CD4-positive, alpha-beta T cell (primary cell): ENCODE results near the gene TRIM60. TPM values are rescaled to one million over a fixed set of nuclear protein-coding genes. Genes with fewer than 3 reads are reported as not detected.

Experiments used
- ATAC-seq: fragments of 200-7000 bp; cut with Tn5 transposase; one replicate; pipeline ENCODE4 v1.10.0; 2022; ENCODE audit warnings: mild to moderate bottlenecking; ENCODE audit not compliant: poor library complexity
- CTCF ChIA-PET: fragments of 350-600 bp; sonication (Branson Sonifier 250); formaldehyde crosslinking; loops from one replicate; lab custom pipeline; 2021; ENCODE audit warnings: antibody characterized with exemption, inconsistent platforms; lab: Charles Lee
- POLR2A ChIA-PET: fragments of 350-600 bp; sonication (Branson Sonifier 250); formaldehyde crosslinking; loops from one replicate; lab custom pipeline; 2021; ENCODE audit warnings: antibody characterized with exemption, inconsistent platforms; lab: Charles Lee
- DNase-seq, 14 experiments: peaks; one replicate each; pipeline ENCODE4 v3.0.0-alpha.2; 2013 to 2020; ENCODE audit warnings: mixed read lengths in 2 of 14
- H3K27ac ChIP-seq, 2 donors: one replicate each; pipeline versions ENCODE4 v1.5.1 to v1.7.0; 2013; ENCODE audit warnings: low read length in 2 of 2, low read depth in 1 of 2, mild to moderate bottlenecking in 1 of 2
- H3K27me3 ChIP-seq, 2 experiments: 1 replicate in 1 of 2; 2 replicates in 1 of 2; pipeline versions ENCODE4 v1.6.1 to v1.7.0; 2013; ENCODE audit warnings: low read length in 2 of 2, control low read depth in 1 of 2, mild to moderate bottlenecking in 1 of 2, moderate library complexity in 1 of 2; ENCODE audit not compliant: insufficient read depth in 2 of 2, control insufficient read depth in 1 of 2
- H3K36me3 ChIP-seq: one replicate; pipeline ENCODE4 v1.6.1; 2013; ENCODE audit warnings: low read length, control low read depth; ENCODE audit not compliant: insufficient read depth
- H3K4me1 ChIP-seq: one replicate; pipeline ENCODE4 v1.6.1; 2013; ENCODE audit warnings: low read length, control low read depth; ENCODE audit not compliant: insufficient read depth
- H3K4me3 ChIP-seq: one replicate; pipeline ENCODE4 v1.5.1; 2013; ENCODE audit warnings: mild to moderate bottlenecking, low read length, moderate library complexity
- H3K9me3 ChIP-seq, 2 experiments: 1 replicate in 1 of 2; 2 replicates in 1 of 2; pipeline versions ENCODE4 v1.6.1 to v1.7.0; 2013; ENCODE audit warnings: low read length in 2 of 2, mild to moderate bottlenecking in 2 of 2, control low read depth in 1 of 2, moderate library complexity in 1 of 2; ENCODE audit not compliant: control insufficient read depth in 1 of 2, insufficient read depth in 1 of 2
- H3K27ac Mint-ChIP-seq: one replicate; pipeline ENCODE4 v1.8.0; 2020; ENCODE audit warnings: mixed read lengths
- H3K27me3 Mint-ChIP-seq: one replicate; pipeline ENCODE4 v1.8.0; 2021; ENCODE audit warnings: mixed read lengths
- H3K36me3 Mint-ChIP-seq: one replicate; pipeline ENCODE4 v1.8.0; 2021; ENCODE audit warnings: low read depth, mixed read lengths
- H3K4me1 Mint-ChIP-seq: one replicate; pipeline ENCODE4 v1.8.0; 2021; ENCODE audit warnings: low read depth, mixed read lengths
- H3K4me3 Mint-ChIP-seq: one replicate; pipeline ENCODE4 v1.8.0; 2020; ENCODE audit warnings: mild to moderate bottlenecking, mixed read lengths
- H3K9me3 Mint-ChIP-seq: one replicate; pipeline ENCODE4 v1.8.0; 2020; ENCODE audit warnings: mixed read lengths
- intact Hi-C, 2 experiments: fragments of 100-400 bp; cut with DNase I in 1 of 2; cut with micrococcal nuclease in 1 of 2; formaldehyde crosslinking; loops; one replicate each; pipeline versions ENCODE4 v1.15.1 to v1.9.0; 2023 to 2025; cut with DNase I, micrococcal nuclease
- total RNA-seq, 174 experiments: library from RNA in 2 of 174; stranded (reverse) in 2 of 174; gene quantifications; one replicate each; pipeline ENCODE4 v1.2.3 and lab custom pipeline; 2021 to 2026
- TF ChIP-seq, protein P1 (sequence below): fragments of 200-600 bp; IDR thresholded peaks from one replicate; pipeline ENCODE4 v1.8.0; 2022; ENCODE audit warnings: antibody characterized with exemption, mild to moderate bottlenecking

TRIM60 gene
- total RNA-seq, 2 experiments from 2014 or later: not detected

- peaks cover 9% of the 10 kb centered on the region for H3K27me3 Mint-ChIP-seq
- H3K4me1 ChIP-seq: no peaks in the 10 kb centered on the region
- DNase-seq (peak in 1 of 14 experiments; percentile 6), ATAC-seq (no peak)
- H3K4me1 Mint-ChIP-seq: no peaks in the 10 kb centered on the region
- TF ChIP-seq, protein P1, sequence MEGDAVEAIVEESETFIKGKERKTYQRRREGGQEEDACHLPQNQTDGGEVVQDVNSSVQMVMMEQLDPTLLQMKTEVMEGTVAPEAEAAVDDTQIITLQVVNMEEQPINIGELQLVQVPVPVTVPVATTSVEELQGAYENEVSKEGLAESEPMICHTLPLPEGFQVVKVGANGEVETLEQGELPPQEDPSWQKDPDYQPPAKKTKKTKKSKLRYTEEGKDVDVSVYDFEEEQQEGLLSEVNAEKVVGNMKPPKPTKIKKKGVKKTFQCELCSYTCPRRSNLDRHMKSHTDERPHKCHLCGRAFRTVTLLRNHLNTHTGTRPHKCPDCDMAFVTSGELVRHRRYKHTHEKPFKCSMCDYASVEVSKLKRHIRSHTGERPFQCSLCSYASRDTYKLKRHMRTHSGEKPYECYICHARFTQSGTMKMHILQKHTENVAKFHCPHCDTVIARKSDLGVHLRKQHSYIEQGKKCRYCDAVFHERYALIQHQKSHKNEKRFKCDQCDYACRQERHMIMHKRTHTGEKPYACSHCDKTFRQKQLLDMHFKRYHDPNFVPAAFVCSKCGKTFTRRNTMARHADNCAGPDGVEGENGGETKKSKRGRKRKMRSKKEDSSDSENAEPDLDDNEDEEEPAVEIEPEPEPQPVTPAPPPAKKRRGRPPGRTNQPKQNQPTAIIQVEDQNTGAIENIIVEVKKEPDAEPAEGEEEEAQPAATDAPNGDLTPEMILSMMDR: no peak
- H3K4me3 ChIP-seq: no peak overlapping the region
- no peaks in the 10 kb centered on the region for H3K36me3 ChIP-seq
- no peaks in the 10 kb centered on the region for H3K9me3 Mint-ChIP-seq
- no peak overlapping the region for H3K27ac Mint-ChIP-seq
- H3K27me3 ChIP-seq: no peaks in the 10 kb centered on the region
- POLR2A ChIA-PET: no interaction called here
- CTCF ChIA-PET: no interaction called here
- intact Hi-C loops: no loop called here
- H3K9me3 ChIP-seq: no peaks in the 10 kb centered on the region
- no peak overlapping the region for H3K27ac ChIP-seq
- H3K36me3 Mint-ChIP-seq: no peaks in the 10 kb centered on the region
- no peak overlapping the region for H3K4me3 Mint-ChIP-seq
Measured at GRCh38 chr4:165009493-165010227, 22.1 kb upstream of the TRIM60 start.

GRCh38 chr4:165010487-165010886 is 21.3 kb upstream of the TRIM60 start:
- ChIA-PET CTCF (no interaction called here), POLR2A (no interaction called here)
- Mint-ChIP-seq H3K9me3 (no peaks in the 10 kb centered on the region), H3K4me3 (no peak overlapping the region), H3K4me1 (no peaks in the 10 kb centered on the region), H3K36me3 (no peaks in the 10 kb centered on the region), H3K27me3 (peaks cover 9% of the 10 kb centered on the region), H3K27ac (no peak overlapping the region)
- DNase-seq (no peak), ATAC-seq (no peak)
- no peaks in the 10 kb centered on the region for H3K4me1 ChIP-seq
- TF ChIP-seq, protein P1: no peak
- no peaks in the 10 kb centered on the region for H3K27me3 ChIP-seq
- H3K27ac ChIP-seq: no peak overlapping the region
- H3K36me3 ChIP-seq: no peaks in the 10 kb centered on the region
- no peaks in the 10 kb centered on the region for H3K9me3 ChIP-seq
- intact Hi-C loops: no loop called here
- H3K4me3 ChIP-seq: no peak overlapping the region

DNA sequence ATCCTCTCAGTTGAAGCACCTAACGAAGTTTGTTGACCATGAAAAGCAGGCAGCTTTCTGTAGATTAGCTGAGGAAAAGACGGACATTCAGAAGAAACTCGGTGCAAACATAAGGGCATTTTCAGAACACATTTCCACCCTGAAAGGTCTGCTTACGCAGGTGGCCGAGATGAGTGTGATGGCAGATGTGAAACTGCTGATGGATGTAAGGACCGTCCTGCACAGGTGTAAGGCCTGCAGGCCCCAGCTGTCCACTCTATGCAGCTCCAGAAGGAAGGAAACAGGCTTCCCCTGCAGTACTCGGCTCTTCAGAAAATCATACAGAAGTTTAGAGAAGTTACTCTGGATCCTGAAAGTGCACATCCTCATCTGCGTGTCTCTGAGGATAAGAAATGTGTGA is 20.8 kb upstream of the TRIM60 start:
- DNase-seq (no peak), ATAC-seq (no peak)
- no peaks in the 10 kb centered on the region for H3K9me3 Mint-ChIP-seq
- H3K36me3 ChIP-seq: no peaks in the 10 kb centered on the region
- no peak overlapping the region for H3K27ac Mint-ChIP-seq
- H3K27ac ChIP-seq: no peak overlapping the region
- no peaks in the 10 kb centered on the region for H3K4me1 Mint-ChIP-seq
- no peaks in the 10 kb centered on the region for H3K36me3 Mint-ChIP-seq
- no peaks in the 10 kb centered on the region for H3K4me1 ChIP-seq
- no peak overlapping the region for H3K4me3 Mint-ChIP-seq
- no peaks in the 10 kb centered on the region for H3K9me3 ChIP-seq
- CTCF ChIA-PET: no interaction called here
- H3K4me3 ChIP-seq: no peak overlapping the region
- TF ChIP-seq, protein P1: no peak
- intact Hi-C loops: no loop called here
- H3K27me3 Mint-ChIP-seq: peaks cover 9% of the 10 kb centered on the region
- no peaks in the 10 kb centered on the region for H3K27me3 ChIP-seq
- POLR2A ChIA-PET: no interaction called here
